HEK293T (cell line): Measurements from ENCODE around the gene KLF17.

Experiments used
- CTCF ChIA-PET: fragments of 350-600 bp; formaldehyde crosslinking; extraction: SDS; loops from one replicate; lab custom pipeline; 2021; ENCODE audit warnings: antibody characterized with exemption, inconsistent platforms; lab: Yijun Ruan, JAX
- POLR2A ChIA-PET: fragments of 350-600 bp; formaldehyde crosslinking; extraction: SDS; loops from one replicate; lab custom pipeline; 2020; ENCODE audit warnings: antibody characterized with exemption, inconsistent platforms; lab: Yijun Ruan, JAX
- DNase-seq: peaks from one replicate; pipeline ENCODE4 v3.0.0; 2012; ENCODE audit warnings: mixed read lengths; ENCODE audit errors: extremely low spot score
- ARNT ChIP-seq: fragments of 450-650 bp; IDR thresholded peaks from 2 replicates; pipeline ENCODE4 v1.6.1; 2017; ENCODE audit warnings: mild to moderate bottlenecking
- BHLHE40 ChIP-seq: fragments of 450-650 bp; IDR thresholded peaks from 2 replicates; pipeline ENCODE4 v1.6.1; 2016; ENCODE audit warnings: mild to moderate bottlenecking, moderate library complexity, borderline replicate concordance
- CTBP1 ChIP-seq: fragments of 450-650 bp; IDR thresholded peaks from 2 replicates; pipeline ENCODE4 v1.6.1; 2016; ENCODE audit warnings: borderline replicate concordance
- ELF4 ChIP-seq: fragments of 450-650 bp; IDR thresholded peaks from 2 replicates; pipeline ENCODE4 v1.6.1; 2017; ENCODE audit warnings: antibody characterized with exemption
- FOXA1 ChIP-seq: fragments of 450-650 bp; IDR thresholded peaks from 2 replicates; pipeline ENCODE4 v1.6.1; 2016; ENCODE audit warnings: mild to moderate bottlenecking
- FOXK2 ChIP-seq: fragments of 450-650 bp; IDR thresholded peaks from 2 replicates; pipeline ENCODE4 v1.6.1; 2016; ENCODE audit warnings: mild to moderate bottlenecking
- FOXM1 ChIP-seq: fragments of 450-650 bp; IDR thresholded peaks from 2 replicates; pipeline ENCODE4 v1.6.1; 2017; ENCODE audit warnings: mild to moderate bottlenecking, borderline replicate concordance
- HDGF ChIP-seq: fragments of 450-650 bp; IDR thresholded peaks from 2 replicates; pipeline ENCODE4 v1.6.1; 2017; ENCODE audit warnings: antibody characterized with exemption, borderline replicate concordance
- L3MBTL2 ChIP-seq: fragments of 450-650 bp; conservative IDR thresholded peaks from 2 replicates; pipeline ENCODE4 v1.6.1; 2016; ENCODE audit warnings: mild to moderate bottlenecking
- LEF1 ChIP-seq: fragments of 450-650 bp; IDR thresholded peaks from 2 replicates; pipeline ENCODE4 v1.6.1; 2017; ENCODE audit warnings: mild to moderate bottlenecking, borderline replicate concordance
- NFRKB ChIP-seq: fragments of 450-650 bp; IDR thresholded peaks from 2 replicates; pipeline ENCODE4 v1.6.1; 2016; ENCODE audit warnings: mild to moderate bottlenecking, moderate library complexity
- PKNOX1 ChIP-seq: fragments of 450-650 bp; IDR thresholded peaks from 2 replicates; pipeline ENCODE4 v1.6.1; 2016
- SP1 ChIP-seq: fragments of 450-650 bp; IDR thresholded peaks from 2 replicates; pipeline ENCODE4 v1.6.1; 2017
- SUZ12 ChIP-seq: fragments of 450-650 bp; IDR thresholded peaks from 2 replicates; pipeline ENCODE4 v1.6.1; 2016; ENCODE audit warnings: mild to moderate bottlenecking
- TARDBP ChIP-seq: fragments of 450-650 bp; IDR thresholded peaks from 2 replicates; pipeline ENCODE4 v1.6.1; 2016
- ZNF384 ChIP-seq: fragments of 450-650 bp; IDR thresholded peaks from 2 replicates; pipeline ENCODE4 v1.6.1; 2016

The KLF17 gene

DNA sequence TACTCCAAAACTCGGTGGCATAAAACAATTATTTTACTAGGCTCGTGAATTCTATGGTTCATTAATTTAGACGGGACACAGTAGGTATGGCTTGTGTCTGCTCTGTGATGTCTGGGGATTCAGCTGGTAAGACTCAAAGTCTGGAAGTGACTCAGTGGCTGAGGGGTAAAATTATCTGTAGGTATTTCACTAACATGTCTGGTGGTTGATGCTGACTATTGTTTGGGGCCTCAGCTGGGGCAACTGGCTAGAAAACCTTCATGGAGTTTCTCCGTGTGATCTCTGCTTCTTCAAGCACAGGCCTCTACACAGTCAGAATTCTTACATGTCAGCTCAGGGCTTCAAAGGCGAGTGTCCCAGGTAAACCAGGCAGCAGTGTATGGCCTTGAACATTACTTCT is 41.2 kb upstream of the KLF17 start:
- POLR2A ChIA-PET: no interaction called here

DNA sequence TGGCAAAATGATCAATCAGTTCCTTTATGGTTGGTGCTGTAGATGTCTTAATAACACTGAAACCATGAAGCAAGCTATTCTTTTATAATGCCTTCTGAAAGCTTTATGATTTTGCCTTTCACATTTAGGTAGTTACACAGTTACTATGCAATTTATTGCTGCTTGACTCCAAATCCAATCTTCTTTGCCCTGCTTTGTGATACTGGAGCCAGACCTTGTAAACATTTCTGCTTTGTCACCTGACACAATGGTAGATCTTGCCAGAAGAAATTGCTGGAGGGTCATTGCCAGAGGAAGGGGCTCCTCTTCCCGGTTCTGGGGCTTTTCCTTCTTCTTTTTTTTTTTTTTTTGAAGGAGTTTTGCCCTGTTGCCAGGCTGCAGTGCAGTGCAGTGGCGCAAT is 40.5 kb upstream of the KLF17 start:
- ChIA-PET CTCF (no interaction called here), POLR2A (no interaction called here)
- DNase-seq: no peak
- no peak for TF ChIP-seq BHLHE40
- TF ChIP-seq FOXA1: no peak
- no peak for TF ChIP-seq FOXM1
- TF ChIP-seq ARNT: no peak
- no peak for TF ChIP-seq TARDBP
- no peak for TF ChIP-seq NFRKB
- no peak for TF ChIP-seq LEF1
- no peak for TF ChIP-seq CTBP1
- no peak for TF ChIP-seq ZNF384

More for the DNA sequence above, 41.2 kb upstream of the KLF17 start:
- DNase-seq: no peak
- CTCF ChIA-PET: no interaction called here
- TF ChIP-seq CTBP1: no peak
- no peak for TF ChIP-seq TARDBP
- no peak for TF ChIP-seq FOXM1
- TF ChIP-seq ELF4: no peak
- no peak for TF ChIP-seq SUZ12
- TF ChIP-seq PKNOX1: no peak
- no peak for TF ChIP-seq ZNF384
- no peak for TF ChIP-seq LEF1
- no peak for TF ChIP-seq BHLHE40
- no peak for TF ChIP-seq SP1
- no peak for TF ChIP-seq L3MBTL2
- no peak for TF ChIP-seq ARNT
- TF ChIP-seq FOXK2: no peak
- no peak for TF ChIP-seq NFRKB

- ChIA-PET POLR2A (no interaction called here), CTCF (interaction anchor here (0.6 kb wide), 1 partner anchor 74 kb away, joined by 4 read pairs; no protein-coding TSS in a partner anchor)
- no peak for TF ChIP-seq SUZ12
- TF ChIP-seq HDGF: no peak
- no peak for TF ChIP-seq ARNT
- no peak for TF ChIP-seq CTBP1
- no peak for TF ChIP-seq NFRKB
- TF ChIP-seq FOXM1: no peak
- TF ChIP-seq FOXA1: no peak
- TF ChIP-seq FOXK2: no peak
- TF ChIP-seq TARDBP: no peak
- TF ChIP-seq LEF1: no peak
- no peak for TF ChIP-seq ELF4
- TF ChIP-seq PKNOX1: no peak
- no peak for DNase-seq
These were observed 39.1 kb upstream of the KLF17 start for GRCh38 chr1:44079566-44079965.

GRCh38 chr1:44084998-44085675 is 33.5 kb upstream of the KLF17 start:
- no peak for TF ChIP-seq SP1
- no peak for TF ChIP-seq L3MBTL2
- ChIA-PET CTCF (no interaction called here), POLR2A (no interaction called here)
- DNase-seq: no peak

DNA sequence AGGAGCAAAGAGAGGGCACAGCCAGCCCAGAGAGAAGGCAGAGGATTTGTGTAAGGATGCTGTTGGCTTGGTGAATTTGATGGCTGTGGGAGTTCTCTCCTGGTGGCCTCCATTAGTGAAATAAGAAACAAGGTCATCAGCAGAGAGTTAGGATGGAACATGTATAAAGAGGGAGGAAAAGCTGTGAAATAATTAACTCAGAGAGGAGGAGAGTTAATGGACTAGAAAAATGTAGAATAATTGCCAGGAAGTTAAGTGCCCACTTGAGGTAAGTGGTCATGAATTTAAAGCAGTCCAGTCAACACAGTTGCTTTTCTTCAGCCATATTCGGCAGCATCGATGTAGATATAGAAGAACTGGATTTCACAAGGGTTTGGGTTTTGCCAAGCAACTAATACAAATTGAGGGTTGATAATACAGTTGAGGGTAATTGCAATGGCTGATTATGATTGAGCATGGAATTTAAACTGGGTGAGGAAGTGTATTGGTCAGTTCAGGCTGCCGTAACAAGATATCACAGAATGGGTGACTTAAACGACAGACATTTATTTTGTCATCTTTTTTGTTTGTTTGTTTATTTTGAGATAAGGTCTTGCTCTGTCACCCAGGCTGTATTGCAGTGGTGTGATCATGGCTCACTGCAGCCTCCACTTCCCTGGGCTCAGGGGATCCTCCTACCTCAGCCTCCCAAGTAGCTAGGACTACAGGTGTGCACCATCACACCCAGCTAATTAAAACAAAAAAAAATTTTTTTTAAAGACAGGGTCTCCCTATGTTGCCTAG is 31.7 kb upstream of the KLF17 start:
- CTCF ChIA-PET: interaction anchor here (0.7 kb wide), 1 partner anchor 131 kb away, joined by 3 read pairs; no protein-coding TSS in a partner anchor
- POLR2A ChIA-PET: no interaction called here
- no peak for TF ChIP-seq NFRKB
- no peak for TF ChIP-seq SUZ12
- DNase-seq: no peak

DNA sequence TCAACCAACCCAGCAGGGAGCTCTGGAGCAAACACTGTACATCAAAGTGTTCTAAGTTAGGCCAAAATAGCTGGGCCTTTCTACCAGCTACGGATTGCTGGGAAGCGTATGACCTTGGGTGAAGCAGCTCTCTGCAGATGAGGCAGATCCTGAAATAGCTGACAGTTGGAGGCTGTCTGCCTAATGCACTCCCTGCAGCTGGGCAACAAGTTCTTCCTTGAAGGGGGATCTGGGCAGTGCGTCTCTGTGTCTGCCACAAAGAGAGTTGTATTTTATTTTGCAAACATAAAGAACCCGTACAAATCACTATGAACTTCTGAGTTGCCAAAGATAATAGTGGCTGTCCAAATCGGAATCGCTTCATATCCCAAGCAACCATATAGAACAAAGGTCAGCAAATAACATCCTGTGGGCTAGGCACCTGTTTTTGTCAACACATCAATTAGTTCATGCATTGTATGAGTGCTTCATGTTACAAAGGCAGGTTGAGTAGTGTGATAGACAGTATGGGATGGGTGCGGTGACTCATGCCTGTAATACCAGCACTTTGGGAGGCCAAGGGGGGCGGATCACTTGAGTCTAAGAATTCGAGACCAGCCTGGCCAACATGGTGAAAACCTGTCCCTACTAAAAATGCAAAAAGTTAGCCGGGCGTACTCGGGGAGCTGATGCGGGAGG is 29.1 kb upstream of the KLF17 start:
- 0 out of 2 replicates have a peak, but pooled peaks have one; percentile 8 for TF ChIP-seq PKNOX1
- no peak for TF ChIP-seq L3MBTL2
- ChIA-PET POLR2A (interaction anchor here (1.2 kb wide), 1 partner anchor 123 kb away, joined by 3 read pairs; no protein-coding TSS in a partner anchor), CTCF (interaction anchor here (0.9 to 1.0 kb wide), 2 partner anchors 16 to 41 kb away, joined by 3 read pairs; no protein-coding TSS in a partner anchor)
- DNase-seq: no peak
